Caco-2 (cell line): ENCODE results near the gene C19orf25. TPM values are rescaled to one million over a fixed set of nuclear protein-coding genes. Genes with fewer than 3 reads are reported as not detected.

ENCODE experiments used
- BruUV-seq: library from RNA; stranded (reverse); fragments of 400-500 nt; replicated peaks from 2 replicates; lab custom pipeline; 2021; lab: Mats Ljungman, UMichigan
- CTCF ChIA-PET: fragments of 300-600 bp; sonication (Branson Sonifier 250); formaldehyde crosslinking; loops from one replicate; lab custom pipeline; 2022; ENCODE audit warnings: antibody characterized with exemption; lab: Charles Lee
- POLR2A ChIA-PET: fragments of 300-600 bp; sonication (Branson Sonifier 250); formaldehyde crosslinking; loops from one replicate; lab custom pipeline; 2022; ENCODE audit warnings: antibody characterized with exemption; lab: Charles Lee
- DNase-seq, 2 experiments: peaks; one replicate each; pipeline versions ENCODE4 v3.0.0 to v3.0.0-alpha.2; 2020 to 2022
- H3K27me3 ChIP-seq: replicated peaks from 2 replicates; pipeline ENCODE4 v1.6.0; 2011; ENCODE audit warnings: low read length; ENCODE audit not compliant: control insufficient read depth, insufficient read depth
- H3K36me3 ChIP-seq: 2 replicates; pipeline ENCODE4 v1.5.1; 2011; ENCODE audit warnings: low read length; ENCODE audit not compliant: control insufficient read depth, insufficient read depth
- H3K4me1 ChIP-seq: fragments of 250-450 bp; sonication (Bioruptor Pico); 2 replicates; pipeline ENCODE4 v1.5.1; 2020; ENCODE audit warnings: mild to moderate bottlenecking
- H3K4me3 ChIP-seq: 2 replicates; pipeline ENCODE4 v1.5.1; 2011; ENCODE audit warnings: low read depth, mild to moderate bottlenecking, control low read depth, low read length
- H3K9me3 ChIP-seq: fragments of 250-450 bp; sonication (Bioruptor Pico); 2 replicates; pipeline ENCODE4 v1.5.1; 2020; ENCODE audit warnings: mild to moderate bottlenecking, moderate library complexity
- H3K27ac Mint-ChIP-seq: one replicate; pipeline ENCODE4 v1.8.0; 2022; ENCODE audit warnings: mixed read lengths; ENCODE audit not compliant: unreplicated experiment
- H3K27me3 Mint-ChIP-seq: one replicate; pipeline ENCODE4 v1.8.0; 2022; ENCODE audit warnings: mixed read lengths; ENCODE audit not compliant: insufficient read depth, unreplicated experiment
- H3K36me3 Mint-ChIP-seq: one replicate; pipeline ENCODE4 v1.8.0; 2022; ENCODE audit warnings: mild to moderate bottlenecking, mixed read lengths; ENCODE audit not compliant: insufficient read depth, unreplicated experiment
- H3K4me1 Mint-ChIP-seq: one replicate; pipeline ENCODE4 v1.8.0; 2022; ENCODE audit warnings: low read depth, mixed read lengths; ENCODE audit not compliant: unreplicated experiment
- H3K4me3 Mint-ChIP-seq: one replicate; pipeline ENCODE4 v1.8.0; 2022; ENCODE audit warnings: mild to moderate bottlenecking, moderate library complexity, mixed read lengths; ENCODE audit not compliant: unreplicated experiment
- H3K9me3 Mint-ChIP-seq: one replicate; pipeline ENCODE4 v1.8.0; 2022; ENCODE audit warnings: mixed read lengths; ENCODE audit not compliant: unreplicated experiment
- CTCF ChIP-seq, 2 experiments: fragments of 200-600 bp in 1 of 2; IDR thresholded peaks; 1 replicate in 1 of 2; 2 replicates in 1 of 2; pipeline versions ENCODE4 v1.5.1 to v1.8.0; 2011 to 2022; ENCODE audit warnings: antibody characterized with exemption in 1 of 2, control low read depth in 1 of 2, inconsistent platforms in 1 of 2, low read depth in 1 of 2, low read length in 1 of 2, mild to moderate bottlenecking in 1 of 2, moderate library complexity in 1 of 2; ENCODE audit not compliant: insufficient read depth in 1 of 2, severe bottlenecking in 1 of 2, unreplicated experiment in 1 of 2
- intact Hi-C: fragments of 100-400 bp; cut with micrococcal nuclease; formaldehyde crosslinking; loops from one replicate; pipeline ENCODE4 v1.10.0; 2022; ENCODE audit not compliant: unreplicated experiment
- total RNA-seq: library from RNA; stranded (reverse); gene quantifications from 2 replicates; pipeline ENCODE4 v1.2.3, GENCODE V29; 2022

The C19orf25 gene
- total RNA-seq, 1 experiment from 2014 or later = 41.9 TPM

- no TSS peak for BruUV-seq
- no peak overlapping the region for H3K4me3 ChIP-seq
- no peak for DNase-seq
Observed at GRCh38 chr19:1455002-1455335, 24.0 kb downstream of the C19orf25 start.

GRCh38 chr19:1453525-1454364, 25.3 kb downstream of the C19orf25 start:
- ChIA-PET CTCF (interaction anchor here (0.5 kb wide), 1 partner anchor 920 kb away, joined by 3 read pairs; no protein-coding TSS in a partner anchor), POLR2A (interaction anchor here (0.6 kb wide), 3 partner anchors 11 to 205 kb away, joined by 3 to 4 read pairs (median 3); no protein-coding TSS in a partner anchor)
- Histone ChIP-seq H3K36me3 (no peaks in the 10 kb centered on the region), H3K4me3 (no peak overlapping the region), H3K4me1 (no peaks in the 10 kb centered on the region), H3K27me3 (no peaks in the 10 kb centered on the region), H3K9me3 (no peaks in the 10 kb centered on the region)
- no peak overlapping the region for H3K27ac Mint-ChIP-seq
- intact Hi-C loops = no loop called here
- no TSS peak for BruUV-seq
- no peaks in the 10 kb centered on the region for H3K4me1 Mint-ChIP-seq
- peaks cover 50% of the 10 kb centered on the region for H3K36me3 Mint-ChIP-seq
- H3K4me3 Mint-ChIP-seq = no peak overlapping the region
- no peak for TF ChIP-seq CTCF (IDR thresholded peaks at IDR 0.05; ENCODE audit: insufficient read depth in 1 of 2, low read depth in 1 of 2, low read length in 1 of 2, severe bottlenecking in 1 of 2, unreplicated experiment in 1 of 2)
- H3K9me3 Mint-ChIP-seq = no peaks in the 10 kb centered on the region
- DNase-seq = no peak
- H3K27me3 Mint-ChIP-seq = peaks cover 4% of the 10 kb centered on the region

More at GRCh38 chr19:1455002-1455335, 24.0 kb downstream of the C19orf25 start:
- H3K27me3 Mint-ChIP-seq = peaks cover 4% of the 10 kb centered on the region
- H3K4me1 ChIP-seq = no peaks in the 10 kb centered on the region
- no peak overlapping the region for H3K27ac Mint-ChIP-seq
- intact Hi-C loops = no loop called here
- CTCF ChIA-PET = interaction anchor here (0.7 kb wide), 2 partner anchors 10 to 81 kb away, joined by 4 to 5 read pairs; no protein-coding TSS in a partner anchor
- no peaks in the 10 kb centered on the region for H3K4me1 Mint-ChIP-seq
- H3K36me3 ChIP-seq = no peaks in the 10 kb centered on the region
- H3K27me3 ChIP-seq = no peaks in the 10 kb centered on the region
- H3K36me3 Mint-ChIP-seq = peaks cover 50% of the 10 kb centered on the region
- H3K9me3 ChIP-seq = no peaks in the 10 kb centered on the region
- POLR2A ChIA-PET = no interaction called here
- no peak overlapping the region for H3K4me3 Mint-ChIP-seq
- H3K9me3 Mint-ChIP-seq = no peaks in the 10 kb centered on the region
- no peak for TF ChIP-seq CTCF (IDR thresholded peaks at IDR 0.05; ENCODE audit: insufficient read depth in 1 of 2, low read depth in 1 of 2, low read length in 1 of 2, severe bottlenecking in 1 of 2, unreplicated experiment in 1 of 2)

GRCh38 chr19:1452802-1453524, 26.1 kb downstream of the C19orf25 start:
- H3K36me3 ChIP-seq = no peaks in the 10 kb centered on the region
- H3K27me3 ChIP-seq = no peaks in the 10 kb centered on the region
- BruUV-seq = no TSS peak
- no peak for TF ChIP-seq CTCF (IDR thresholded peaks at IDR 0.05; ENCODE audit: insufficient read depth in 1 of 2, low read depth in 1 of 2, low read length in 1 of 2, severe bottlenecking in 1 of 2, unreplicated experiment in 1 of 2)
- intact Hi-C loops = no loop called here
- H3K4me1 Mint-ChIP-seq = no peaks in the 10 kb centered on the region
- H3K9me3 ChIP-seq = no peaks in the 10 kb centered on the region
- no peaks in the 10 kb centered on the region for H3K9me3 Mint-ChIP-seq
- no peak overlapping the region for H3K27ac Mint-ChIP-seq
- peaks cover 45% of the 10 kb centered on the region for H3K36me3 Mint-ChIP-seq
- H3K4me3 ChIP-seq = no peak overlapping the region
- no peak overlapping the region for H3K4me3 Mint-ChIP-seq
- ChIA-PET CTCF (no interaction called here), POLR2A (interaction anchor here (0.6 kb wide), 1 partner anchor 204 kb away, joined by 3 read pairs; no protein-coding TSS in a partner anchor)
- H3K27me3 Mint-ChIP-seq = peaks cover 4% of the 10 kb centered on the region
- no peak for DNase-seq
- H3K4me1 ChIP-seq = no peaks in the 10 kb centered on the region
